Bronchial epithelial cell (primary cell): Measurements from ENCODE around the gene NXN. TPM values are rescaled to one million over a fixed set of nuclear protein-coding genes. Genes with fewer than 3 reads are reported as not detected.
"Not testable (repeated sequence)": the region's sequence is repeated elsewhere in the genome, so short reads cannot be mapped to it uniquely, and the experiment has no call there.

ENCODE experiments used
- DNase-seq: peaks from one replicate; pipeline ENCODE4 v3.0.0-alpha.2; 2010; ENCODE audit warnings: low read depth
- FAIRE-seq: peaks from 2 replicates; lab custom pipeline; 2011; peaks lifted over from hg19 to GRCh38; lab: Jason Lieb, UNC
- H3K27me3 ChIP-seq: 2 replicates; pipeline ENCODE4 v1.5.1; 2011; ENCODE audit warnings: low read length; ENCODE audit not compliant: control insufficient read depth, insufficient read depth
- H3K36me3 ChIP-seq: 2 replicates; pipeline ENCODE4 v1.5.1; 2011; ENCODE audit warnings: low read length; ENCODE audit not compliant: control insufficient read depth, insufficient read depth
- H3K4me3 ChIP-seq: 2 replicates; pipeline ENCODE4 v1.5.1; 2011; ENCODE audit warnings: mild to moderate bottlenecking, low read depth, low read length, control low read depth
- CTCF ChIP-seq: IDR thresholded peaks from 2 replicates; pipeline ENCODE4 v1.5.1; 2011; ENCODE audit warnings: mild to moderate bottlenecking, moderate library complexity, low read length, control low read depth, inconsistent platforms; ENCODE audit not compliant: insufficient read depth, severe bottlenecking
- total RNA-seq: library from RNA; depleted of rRNA; stranded (reverse); fragments of >200 nt; gene quantifications from 2 replicates; pipeline ENCODE4 v1.2.1, GENCODE V29; 2014

Gene NXN
- total RNA-seq, 1 donor from 2014 or later = 70.3 TPM

GRCh38 chr17:859824-860195 lies 119.8 kb downstream of the NXN start:
- no peak for TF ChIP-seq CTCF
- DNase-seq = peak; percentile 65
- H3K27me3 ChIP-seq = no peaks in the 10 kb centered on the region
- no peak overlapping the region for H3K4me3 ChIP-seq
- no peak for FAIRE-seq
- peaks cover 2% of the 10 kb centered on the region for H3K36me3 ChIP-seq

DNA sequence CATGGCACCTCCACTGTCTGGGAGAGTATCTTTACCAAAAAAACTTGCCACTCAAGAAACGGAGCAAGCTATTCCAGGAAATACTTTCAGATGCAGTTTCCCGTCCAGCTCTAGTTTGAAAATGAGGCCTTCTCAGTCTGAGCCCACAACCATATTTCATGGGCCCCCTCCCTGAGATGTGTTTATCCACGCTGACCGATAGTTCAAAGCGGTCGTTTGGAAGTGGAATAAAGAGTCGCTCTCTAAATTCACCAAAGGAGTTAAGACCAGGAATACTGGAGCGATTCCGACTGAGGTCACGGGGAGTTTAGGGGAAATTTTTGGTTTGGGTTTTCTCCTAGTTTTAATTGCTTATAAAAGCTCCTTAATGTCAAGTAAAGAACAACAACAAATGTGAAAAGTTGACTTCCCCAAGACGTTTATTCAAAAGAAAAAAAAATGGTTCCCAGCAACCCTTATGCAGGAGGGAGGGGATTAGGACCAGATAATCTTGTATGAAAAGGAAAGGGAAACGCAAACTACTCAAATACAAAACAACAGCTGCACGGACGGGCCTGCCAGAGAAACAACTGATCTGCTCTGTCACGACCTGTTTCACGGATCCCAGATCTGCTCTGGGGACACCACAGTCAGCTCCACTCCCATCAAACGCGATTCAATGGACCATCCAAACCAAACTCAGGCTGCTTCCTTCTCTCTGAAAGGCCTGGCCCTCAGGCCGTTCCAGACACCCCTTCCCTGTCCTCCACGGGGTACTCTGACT lies 120.3 kb downstream of the NXN start:
- Histone ChIP-seq H3K36me3 (peaks cover 2% of the 10 kb centered on the region), H3K27me3 (no peaks in the 10 kb centered on the region), H3K4me3 (no peak overlapping the region)
- DNase-seq = no peak
- peak; percentile 60 for FAIRE-seq
- TF ChIP-seq CTCF = no peak

DNA sequence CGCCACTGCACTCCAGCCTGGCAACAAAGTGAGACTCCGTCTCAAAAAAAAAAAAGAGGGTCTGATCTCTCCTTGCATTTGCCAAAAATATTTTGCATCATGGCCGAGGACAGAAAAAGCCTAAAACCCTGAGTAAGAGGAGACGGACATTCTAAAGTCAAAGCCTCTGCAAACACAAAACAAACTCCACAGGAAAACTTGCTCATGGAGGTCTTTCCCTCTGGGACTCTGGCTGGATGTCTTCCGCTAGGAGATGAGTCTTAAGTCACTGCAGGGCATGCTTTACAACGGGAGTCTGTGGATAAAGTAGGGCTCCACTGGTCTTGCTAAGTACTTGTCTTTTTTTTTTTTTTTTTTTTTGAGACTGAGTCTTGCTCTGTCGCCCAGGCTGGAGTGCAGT lies 123.4 kb downstream of the NXN start:
- DNase-seq (no peak), FAIRE-seq (no peak)
- Histone ChIP-seq H3K27me3 (no peaks in the 10 kb centered on the region), H3K4me3 (no peak overlapping the region), H3K36me3 (no peaks in the 10 kb centered on the region)
- no peak for TF ChIP-seq CTCF

DNA sequence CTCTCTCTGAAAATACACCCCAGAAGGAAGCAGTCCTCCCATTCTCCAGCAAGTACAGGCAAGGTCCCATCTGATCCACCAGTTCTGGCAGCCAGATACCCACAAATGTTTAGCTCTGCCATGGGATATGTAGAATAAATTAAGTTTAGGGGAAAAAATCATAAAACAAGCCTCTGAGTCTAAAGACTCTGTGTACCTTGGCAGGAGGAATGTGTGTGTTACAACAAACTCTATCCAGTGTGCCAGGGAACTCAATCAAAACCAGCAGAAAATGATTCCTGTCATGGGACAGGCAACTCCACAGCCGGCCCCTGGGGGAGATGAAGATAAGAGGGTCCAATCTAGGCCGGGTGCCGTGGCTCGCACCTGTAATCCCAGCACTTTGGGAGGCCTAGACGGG lies 124.0 kb downstream of the NXN start:
- Histone ChIP-seq H3K4me3 (no peak overlapping the region), H3K36me3 (no peaks in the 10 kb centered on the region), H3K27me3 (no peaks in the 10 kb centered on the region)
- FAIRE-seq (no peak), DNase-seq (no peak)
- no peak for TF ChIP-seq CTCF

GRCh38 chr17:852850-853249 lies 126.7 kb downstream of the NXN start:
- not testable (repeated sequence) for FAIRE-seq, H3K27me3 ChIP-seq, H3K36me3 ChIP-seq, DNase-seq, H3K4me3 ChIP-seq

GRCh38 chr17:852349-852748 lies 127.2 kb downstream of the NXN start:
- DNase-seq (no peak), FAIRE-seq (no peak)
- no peak for TF ChIP-seq CTCF
- no peak overlapping the region for H3K4me3 ChIP-seq
- H3K36me3 ChIP-seq = peaks cover 6% of the 10 kb centered on the region
- no peaks in the 10 kb centered on the region for H3K27me3 ChIP-seq
